Trophoblast cell (in vitro differentiated cells and primary cell): ENCODE measurements around the gene SND1.

Source experiments
- DNase-seq, 2 donors: peaks; one replicate each; pipeline ENCODE4 v3.0.0-alpha.2; 2016
- H2AFZ ChIP-seq: 2 replicates; pipeline ENCODE4 v1.6.1; 2013; ENCODE audit warnings: low read length, moderate library complexity, mild to moderate bottlenecking; ENCODE audit not compliant: insufficient read depth, poor library complexity
- H2AK5ac ChIP-seq: 2 replicates; pipeline ENCODE4 v1.6.1; 2013; ENCODE audit warnings: mild to moderate bottlenecking, low read length
- H2BK120ac ChIP-seq: 2 replicates; pipeline ENCODE4 v1.6.1; 2013; ENCODE audit warnings: low read length, mild to moderate bottlenecking, moderate library complexity; ENCODE audit not compliant: insufficient read depth, poor library complexity
- H2BK12ac ChIP-seq: 2 replicates; pipeline ENCODE4 v1.6.1; 2013; ENCODE audit warnings: mild to moderate bottlenecking, low read length, moderate library complexity
- H2BK5ac ChIP-seq: 2 replicates; pipeline ENCODE4 v1.6.1; 2013; ENCODE audit warnings: low read length, low read depth, moderate library complexity, mild to moderate bottlenecking; ENCODE audit not compliant: poor library complexity
- H3K14ac ChIP-seq: 2 replicates; pipeline ENCODE4 v1.6.1; 2013; ENCODE audit warnings: mild to moderate bottlenecking, low read length
- H3K18ac ChIP-seq: 2 replicates; pipeline ENCODE4 v1.6.1; 2013; ENCODE audit warnings: mild to moderate bottlenecking, low read length
- H3K23ac ChIP-seq: 2 replicates; pipeline ENCODE4 v1.6.1; 2013; ENCODE audit warnings: low read length
- H3K27ac ChIP-seq: 2 replicates; pipeline ENCODE4 v1.5.1; 2013; ENCODE audit warnings: low read depth, mild to moderate bottlenecking, inconsistent platforms, low read length, moderate library complexity
- H3K27me3 ChIP-seq: 2 replicates; pipeline ENCODE4 v1.6.1; 2013; ENCODE audit warnings: inconsistent platforms, mild to moderate bottlenecking, low read length, moderate library complexity; ENCODE audit not compliant: insufficient read depth
- H3K36me3 ChIP-seq, 2 experiments: 1 replicate in 1 of 2; 2 replicates in 1 of 2; pipeline ENCODE4 v1.6.1; 2013; ENCODE audit warnings: low read length in 2 of 2, mild to moderate bottlenecking in 2 of 2, moderate library complexity in 1 of 2; ENCODE audit not compliant: insufficient read depth in 2 of 2, control insufficient read depth in 1 of 2
- H3K4ac ChIP-seq: 2 replicates; pipeline ENCODE4 v1.6.1; 2013; ENCODE audit warnings: low read depth, mild to moderate bottlenecking, low read length, moderate library complexity
- H3K4me1 ChIP-seq, 2 experiments: 1 replicate in 1 of 2; 2 replicates in 1 of 2; pipeline ENCODE4 v1.6.1; 2013; ENCODE audit warnings: low read length in 2 of 2, mild to moderate bottlenecking in 2 of 2, moderate library complexity in 1 of 2; ENCODE audit not compliant: insufficient read depth in 2 of 2, control insufficient read depth in 1 of 2
- H3K4me2 ChIP-seq: 2 replicates; pipeline ENCODE4 v1.6.1; 2013; ENCODE audit warnings: inconsistent platforms, mild to moderate bottlenecking, low read length, moderate library complexity
- H3K4me3 ChIP-seq: 2 replicates; pipeline ENCODE4 v1.5.1; 2013; ENCODE audit warnings: mild to moderate bottlenecking, low read depth, low read length, inconsistent platforms
- H3K79me1 ChIP-seq: one replicate; pipeline ENCODE4 v1.6.1; 2013; ENCODE audit warnings: low read length
- H3K79me2 ChIP-seq: 2 replicates; pipeline ENCODE4 v1.6.1; 2013; ENCODE audit warnings: low read length, mild to moderate bottlenecking; ENCODE audit not compliant: control insufficient read depth, insufficient read depth, poor library complexity
- H3K9ac ChIP-seq: 2 replicates; pipeline ENCODE4 v1.6.1; 2013; ENCODE audit warnings: mild to moderate bottlenecking, low read length
- H3K9me3 ChIP-seq: 2 replicates; pipeline ENCODE4 v1.6.1; 2013; ENCODE audit warnings: low read depth, mild to moderate bottlenecking, control low read depth, inconsistent platforms, low read length; ENCODE audit not compliant: insufficient read depth
- H4K12ac ChIP-seq: 2 replicates; pipeline ENCODE4 v1.6.1; 2013; ENCODE audit warnings: low read depth, mild to moderate bottlenecking, low read length, moderate library complexity
- H4K8ac ChIP-seq: 2 replicates; pipeline ENCODE4 v1.6.1; 2013; ENCODE audit warnings: low read depth, mild to moderate bottlenecking, low read length, moderate library complexity
- H4K91ac ChIP-seq: one replicate; pipeline ENCODE4 v1.6.1; 2013; ENCODE audit warnings: low read depth, mild to moderate bottlenecking, low read length, moderate library complexity
- WGBS: extraction: QIAGEN DNeasy Blood & Tissue Kit; methylation state at CpG from one replicate; pipeline ENCODE4 v1.1.7; 2013; ENCODE audit warnings: missing lambda C conversion rate; ENCODE audit not compliant: insufficient read length, insufficient coverage; ENCODE audit errors: extremely low coverage; 5-methylcytosine and 5-hydroxymethylcytosine counted together

Gene SND1

GRCh38 chr7:127715272-127715671, 63.3 kb downstream of the SND1 start:
- no peak overlapping the region for H3K4me3 ChIP-seq
- peaks cover 7 to 26% of the 10 kb centered on the region in 2 experiments for H3K36me3 ChIP-seq
- H3K4me2 ChIP-seq = no peak overlapping the region
- H3K4ac ChIP-seq = no peak overlapping the region
- H2BK5ac ChIP-seq = no peak overlapping the region
- peaks cover 2% of the 10 kb centered on the region for H3K9me3 ChIP-seq
- H3K27ac ChIP-seq = no peak overlapping the region
- no peak overlapping the region for H2AFZ ChIP-seq
- H3K79me2 ChIP-seq = no peaks in the 10 kb centered on the region
- H3K23ac ChIP-seq = no peak overlapping the region
- no peak overlapping the region for H2BK120ac ChIP-seq
- H3K18ac ChIP-seq = no peak overlapping the region
- no peak overlapping the region for H3K14ac ChIP-seq
- H4K91ac ChIP-seq = no peak overlapping the region
- no peak overlapping the region for H2BK12ac ChIP-seq
- H3K9ac ChIP-seq = no peak overlapping the region
- no peaks in the 10 kb centered on the region for H3K27me3 ChIP-seq
- H3K4me1 ChIP-seq = no peaks in the 10 kb centered on the region
- no peak overlapping the region for H4K12ac ChIP-seq
- H2AK5ac ChIP-seq = no peak overlapping the region
- no peak for DNase-seq
- no peak overlapping the region for H4K8ac ChIP-seq
- WGBS = no CpG with 5 or more reads among the region's 3 CpGs
- no peaks in the 10 kb centered on the region for H3K79me1 ChIP-seq

- Histone ChIP-seq H4K8ac (no peak overlapping the region), H3K79me1 (no peaks in the 10 kb centered on the region), H3K27ac (no peak overlapping the region), H3K23ac (no peak overlapping the region), H4K91ac (no peak overlapping the region), H2AFZ (no peak overlapping the region), H3K79me2 (no peaks in the 10 kb centered on the region), H2BK12ac (no peak overlapping the region), H2BK120ac (no peak overlapping the region), H3K4me3 (no peak overlapping the region), H4K12ac (no peak overlapping the region), H3K4me2 (no peak overlapping the region), H2AK5ac (no peak overlapping the region), H2BK5ac (no peak overlapping the region), H3K9me3 (peaks cover 2% of the 10 kb centered on the region), H3K27me3 (no peaks in the 10 kb centered on the region), H3K36me3 (peaks cover 7 to 26% of the 10 kb centered on the region in 2 experiments), H3K18ac (no peak overlapping the region), H3K9ac (no peak overlapping the region), H3K4me1 (no peaks in the 10 kb centered on the region), H3K4ac (no peak overlapping the region), H3K14ac (no peak overlapping the region)
- DNase-seq = no peak
- WGBS = no CpG with 5 or more reads among the region's 1 CpG
Observed at GRCh38 chr7:127715901-127716300, 63.9 kb downstream of the SND1 start.

- Histone ChIP-seq H3K4me3 (no peak overlapping the region), H2AK5ac (no peak overlapping the region), H3K23ac (no peak overlapping the region), H3K4me1 (no peaks in the 10 kb centered on the region), H3K4ac (no peak overlapping the region), H3K36me3 (peaks cover 12 to 27% of the 10 kb centered on the region in 2 experiments), H4K8ac (no peak overlapping the region), H3K9me3 (peaks cover 2% of the 10 kb centered on the region), H3K79me2 (no peaks in the 10 kb centered on the region), H3K27ac (no peak overlapping the region), H4K91ac (no peak overlapping the region), H2AFZ (no peak overlapping the region), H2BK5ac (no peak overlapping the region), H3K79me1 (no peaks in the 10 kb centered on the region), H3K14ac (no peak overlapping the region), H3K18ac (no peak overlapping the region), H3K27me3 (no peaks in the 10 kb centered on the region), H3K9ac (no peak overlapping the region), H2BK12ac (no peak overlapping the region), H4K12ac (no peak overlapping the region), H3K4me2 (no peak overlapping the region), H2BK120ac (no peak overlapping the region)
- WGBS = no CpG with 5 or more reads among the region's 6 CpGs
- DNase-seq = no peak
Observed at GRCh38 chr7:127717502-127718339, 65.7 kb downstream of the SND1 start.

GRCh38 chr7:127718340-127718679, 66.3 kb downstream of the SND1 start:
- Histone ChIP-seq H3K18ac (no peak overlapping the region), H3K14ac (no peak overlapping the region), H2AK5ac (no peak overlapping the region), H2BK120ac (no peak overlapping the region), H2BK12ac (no peak overlapping the region), H3K27ac (no peak overlapping the region), H3K4me3 (no peak overlapping the region), H3K9ac (no peak overlapping the region), H3K79me1 (no peaks in the 10 kb centered on the region), H3K4me2 (no peak overlapping the region), H3K4me1 (no peaks in the 10 kb centered on the region), H4K91ac (no peak overlapping the region), H3K9me3 (peaks cover 2% of the 10 kb centered on the region), H3K27me3 (no peaks in the 10 kb centered on the region), H4K12ac (no peak overlapping the region), H3K4ac (no peak overlapping the region), H3K79me2 (no peaks in the 10 kb centered on the region), H4K8ac (no peak overlapping the region), H2BK5ac (no peak overlapping the region), H3K23ac (no peak overlapping the region), H3K36me3 (peaks cover 12 to 25% of the 10 kb centered on the region in 2 experiments), H2AFZ (no peak overlapping the region)
- WGBS = 100% methylated on average over 4 of the region's 7 CpGs
- no peak for DNase-seq
